Astrocyte (in vitro differentiated cells and primary cell): ENCODE results near the gene TFF1.

Source experiments
- EZH2 ChIP-seq: IDR thresholded peaks from 2 replicates; pipeline ENCODE4 v1.6.1; 2012; ENCODE audit warnings: mild to moderate bottlenecking, low read length, inconsistent platforms; ENCODE audit not compliant: insufficient read depth
- TF ChIP-seq, protein P1 (sequence below): IDR thresholded peaks from 2 replicates; pipeline ENCODE4 v1.5.1; 2011; ENCODE audit warnings: low read depth, mild to moderate bottlenecking, inconsistent platforms, low read length, moderate library complexity; ENCODE audit not compliant: insufficient read depth

DNA sequence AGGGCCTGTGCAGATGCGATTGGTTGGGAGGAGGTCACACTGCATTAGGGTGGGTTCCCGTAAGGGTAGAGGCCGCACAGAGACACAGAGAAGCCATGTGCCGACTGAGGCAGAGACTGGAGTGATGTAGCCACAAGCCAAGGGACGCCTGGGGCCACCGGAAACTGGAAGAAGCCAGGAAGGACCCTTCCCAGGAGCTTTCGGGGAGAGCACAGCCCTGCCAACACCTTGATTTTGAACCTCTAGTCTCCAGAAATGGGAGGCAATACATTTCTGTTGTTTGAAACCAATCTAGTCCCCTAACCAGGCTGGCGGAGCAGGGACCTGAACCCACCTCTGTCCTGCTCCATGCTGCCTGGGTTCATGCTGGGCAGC is 48.2 kb upstream of the TFF1 start:
- TF ChIP-seq, protein P1, sequence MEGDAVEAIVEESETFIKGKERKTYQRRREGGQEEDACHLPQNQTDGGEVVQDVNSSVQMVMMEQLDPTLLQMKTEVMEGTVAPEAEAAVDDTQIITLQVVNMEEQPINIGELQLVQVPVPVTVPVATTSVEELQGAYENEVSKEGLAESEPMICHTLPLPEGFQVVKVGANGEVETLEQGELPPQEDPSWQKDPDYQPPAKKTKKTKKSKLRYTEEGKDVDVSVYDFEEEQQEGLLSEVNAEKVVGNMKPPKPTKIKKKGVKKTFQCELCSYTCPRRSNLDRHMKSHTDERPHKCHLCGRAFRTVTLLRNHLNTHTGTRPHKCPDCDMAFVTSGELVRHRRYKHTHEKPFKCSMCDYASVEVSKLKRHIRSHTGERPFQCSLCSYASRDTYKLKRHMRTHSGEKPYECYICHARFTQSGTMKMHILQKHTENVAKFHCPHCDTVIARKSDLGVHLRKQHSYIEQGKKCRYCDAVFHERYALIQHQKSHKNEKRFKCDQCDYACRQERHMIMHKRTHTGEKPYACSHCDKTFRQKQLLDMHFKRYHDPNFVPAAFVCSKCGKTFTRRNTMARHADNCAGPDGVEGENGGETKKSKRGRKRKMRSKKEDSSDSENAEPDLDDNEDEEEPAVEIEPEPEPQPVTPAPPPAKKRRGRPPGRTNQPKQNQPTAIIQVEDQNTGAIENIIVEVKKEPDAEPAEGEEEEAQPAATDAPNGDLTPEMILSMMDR: no peak
- TF ChIP-seq EZH2: no peak
